Hematopoietic multipotent progenitor cell treated with erythropoietin and hydrocortisone succinate and interleukin-3 and kit ligand, for 17 days (in vitro differentiated cells): ENCODE measurements around the gene SUN1.

Experiments
- DNase-seq: peaks from one replicate; pipeline ENCODE4 v3.0.0-alpha.2; 2015; ENCODE audit warnings: low spot score

The SUN1 gene

GRCh38 chr7:877312-878232 lies 45.3 kb downstream of the SUN1 start:
- peak; percentile 66 for DNase-seq

- DNase-seq, result no peak
These were observed 46.8 kb downstream of the SUN1 start for GRCh38 chr7:879093-879492.

- no peak for DNase-seq
These were observed 47.4 kb downstream of the SUN1 start for GRCh38 chr7:879706-880105.

GRCh38 chr7:880450-880849 lies 48.2 kb downstream of the SUN1 start:
- no peak for DNase-seq

GRCh38 chr7:881441-882234 lies 49.4 kb downstream of the SUN1 start:
- no peak for DNase-seq

- no peak for DNase-seq
These were observed 50.2 kb downstream of the SUN1 start for GRCh38 chr7:882336-883035.

GRCh38 chr7:883055-884021 lies 51.1 kb downstream of the SUN1 start:
- no peak for DNase-seq

- DNase-seq, result no peak
These were observed 52.1 kb downstream of the SUN1 start for GRCh38 chr7:884191-885003.

GRCh38 chr7:885261-885892 lies 53.1 kb downstream of the SUN1 start:
- DNase-seq, result no peak

GRCh38 chr7:885893-886625 lies 53.8 kb downstream of the SUN1 start:
- DNase-seq, result no peak

- DNase-seq, result no peak
These were observed 54.6 kb downstream of the SUN1 start for GRCh38 chr7:886626-887487.

GRCh38 chr7:887488-887820 lies 55.2 kb downstream of the SUN1 start:
- DNase-seq, result no peak

GRCh38 chr7:888081-889024 lies 56.1 kb downstream of the SUN1 start:
- no peak for DNase-seq

GRCh38 chr7:889025-889390 lies 56.7 kb downstream of the SUN1 start:
- DNase-seq, result no peak

- DNase-seq, result no peak
These were observed 57.1 kb downstream of the SUN1 start for GRCh38 chr7:889391-889790.

GRCh38 chr7:890868-891267 lies 58.6 kb downstream of the SUN1 start:
- DNase-seq, result no peak

- no peak for DNase-seq
These were observed 59.0 kb downstream of the SUN1 start for GRCh38 chr7:891291-891690.
